GM19372 (cell line): Measurements from ENCODE around the gene RPS6KA2.
"Not testable (repeated sequence)": the region's sequence is repeated elsewhere in the genome, so short reads cannot be mapped to it uniquely, and the experiment has no call there.

Source experiments
- ATAC-seq: cut with Tn5 transposase; IDR thresholded peaks from one replicate; pipeline ENCODE4 v1.9.1; 2021; ENCODE audit warnings: mild to moderate bottlenecking, low read depth, moderate library complexity; ENCODE audit not compliant: unreplicated experiment

Gene RPS6KA2

DNA sequence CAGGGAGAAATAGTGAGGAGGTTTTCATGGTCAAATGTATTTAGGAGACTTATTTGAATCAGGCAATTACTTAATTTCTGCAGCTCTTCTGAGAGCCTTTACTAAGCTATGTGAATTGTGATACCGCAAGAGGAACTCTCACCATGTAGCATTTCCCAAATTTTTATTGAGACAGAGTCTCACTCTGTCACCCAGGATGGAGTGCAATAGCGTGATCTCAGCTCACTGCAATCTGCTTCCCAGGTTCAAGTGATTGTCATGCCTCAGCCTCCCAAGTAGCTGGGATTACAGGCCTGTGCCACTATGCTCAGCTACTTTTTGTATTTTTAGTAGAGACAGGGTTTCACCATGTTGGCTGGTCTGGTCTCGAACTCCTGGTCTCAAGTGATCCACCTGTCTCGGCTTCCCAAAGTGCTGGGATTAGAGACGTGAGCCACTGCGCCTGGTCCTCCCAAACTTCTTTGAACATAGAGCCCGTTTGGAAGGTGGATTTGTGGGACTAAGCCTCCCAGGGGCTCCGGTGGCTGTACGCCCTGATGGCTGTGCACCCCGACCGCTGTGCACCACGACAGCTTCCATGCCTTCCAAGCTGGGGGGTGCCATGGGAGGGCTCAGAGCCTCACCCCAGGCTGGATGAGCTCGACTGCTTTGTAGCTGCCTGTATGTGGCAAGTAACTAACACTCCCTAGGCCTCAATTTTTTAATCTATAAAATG, 238.6 kb downstream of the RPS6KA2 start:
- ATAC-seq = no peak

DNA sequence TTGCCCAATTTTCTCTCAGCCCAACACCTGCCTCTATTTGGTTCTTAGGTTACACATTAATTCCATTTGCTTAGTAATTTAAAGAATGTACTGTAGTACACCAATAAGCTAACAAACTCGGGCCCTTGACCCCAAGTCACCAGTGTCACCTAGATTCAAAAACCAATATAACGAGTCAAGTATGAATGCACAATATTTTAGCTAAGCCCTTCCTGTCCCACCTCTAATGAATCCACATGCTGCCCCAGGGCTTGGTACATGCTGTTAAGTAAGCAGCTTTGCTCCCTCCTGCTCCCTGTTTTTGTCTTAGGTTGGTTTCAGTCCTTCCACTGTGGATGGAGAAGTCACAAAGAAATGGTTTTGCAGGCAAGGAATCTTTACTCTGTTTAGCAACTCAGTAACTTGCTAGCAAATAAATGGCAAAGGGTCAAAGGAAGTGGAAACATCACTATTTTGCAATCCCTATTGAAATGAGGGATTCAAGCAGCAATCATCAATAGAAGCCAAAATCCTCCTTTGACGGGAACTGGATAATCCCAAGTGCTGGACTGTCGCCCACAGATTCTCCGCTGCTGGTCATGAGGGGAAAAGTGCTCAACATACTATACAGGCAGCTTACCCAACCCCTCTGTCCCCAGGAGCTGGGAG, 239.3 kb downstream of the RPS6KA2 start:
- ATAC-seq = no peak

DNA sequence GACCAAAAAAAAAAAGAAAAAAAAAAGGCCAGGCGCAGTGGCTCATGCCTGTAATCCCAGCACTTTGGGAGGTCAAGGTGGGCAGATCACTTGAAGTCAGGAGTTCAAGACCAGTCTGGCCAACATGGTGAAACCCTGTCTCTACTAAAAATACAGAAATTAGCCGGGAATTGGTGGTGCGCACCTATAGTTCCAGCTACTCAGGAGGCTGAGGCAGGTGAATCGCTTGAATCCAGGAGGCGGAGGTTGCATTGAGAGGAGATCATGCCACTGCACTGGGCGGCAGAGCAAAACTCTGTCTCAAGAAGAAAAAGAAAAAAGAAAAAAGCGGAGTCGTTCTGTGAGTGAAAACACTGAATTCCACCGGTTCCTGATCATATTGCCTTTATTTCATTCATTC, 240.0 kb downstream of the RPS6KA2 start:
- not testable (repeated sequence) for ATAC-seq

DNA sequence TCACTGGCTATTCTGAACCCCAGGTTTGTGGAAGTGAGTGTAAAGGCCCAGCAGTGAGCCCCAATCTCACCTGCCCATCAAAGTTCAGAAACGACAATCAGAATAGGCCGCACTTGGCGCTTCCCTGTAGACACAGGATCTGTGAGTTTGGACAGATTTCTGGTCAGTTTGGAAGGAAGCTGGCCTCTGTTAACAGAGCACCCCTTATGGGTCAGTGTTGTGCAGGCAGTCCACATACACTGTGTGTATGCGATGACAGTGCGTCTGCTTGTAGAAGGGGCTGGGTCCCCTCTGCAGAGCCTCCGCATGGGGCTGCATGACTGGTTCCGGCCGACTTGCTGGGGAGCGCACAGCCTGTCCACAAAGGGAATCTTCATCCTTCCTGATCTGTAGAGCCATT, 240.9 kb downstream of the RPS6KA2 start:
- ATAC-seq = no peak

DNA sequence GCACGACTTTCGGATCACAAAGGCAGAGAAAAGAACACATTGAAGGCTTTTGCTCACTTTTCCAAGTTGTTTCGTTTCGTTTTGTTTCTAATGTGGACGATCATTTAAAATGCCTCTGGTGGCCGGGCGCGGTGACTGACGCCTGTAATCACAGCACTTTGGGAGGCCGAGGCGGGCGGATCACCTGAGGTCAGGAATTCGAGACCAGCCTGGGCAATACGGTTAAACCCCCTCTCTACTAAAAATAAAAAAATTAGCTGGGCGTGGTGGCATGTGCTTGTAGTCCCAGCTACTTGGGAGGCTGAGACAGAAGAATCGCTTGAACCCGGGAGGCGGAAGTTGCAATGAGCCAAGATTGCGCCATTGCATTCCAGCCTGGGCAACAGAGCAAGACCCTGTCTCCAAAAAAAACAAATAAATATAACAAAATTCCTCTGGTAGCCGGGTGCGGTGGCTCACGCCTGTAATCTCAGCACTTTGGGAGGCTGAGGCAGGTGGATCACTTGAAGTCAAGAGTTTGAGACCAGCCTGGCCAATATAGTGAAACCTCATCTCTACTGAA, 243.2 kb downstream of the RPS6KA2 start:
- ATAC-seq = peak; percentile 0

DNA sequence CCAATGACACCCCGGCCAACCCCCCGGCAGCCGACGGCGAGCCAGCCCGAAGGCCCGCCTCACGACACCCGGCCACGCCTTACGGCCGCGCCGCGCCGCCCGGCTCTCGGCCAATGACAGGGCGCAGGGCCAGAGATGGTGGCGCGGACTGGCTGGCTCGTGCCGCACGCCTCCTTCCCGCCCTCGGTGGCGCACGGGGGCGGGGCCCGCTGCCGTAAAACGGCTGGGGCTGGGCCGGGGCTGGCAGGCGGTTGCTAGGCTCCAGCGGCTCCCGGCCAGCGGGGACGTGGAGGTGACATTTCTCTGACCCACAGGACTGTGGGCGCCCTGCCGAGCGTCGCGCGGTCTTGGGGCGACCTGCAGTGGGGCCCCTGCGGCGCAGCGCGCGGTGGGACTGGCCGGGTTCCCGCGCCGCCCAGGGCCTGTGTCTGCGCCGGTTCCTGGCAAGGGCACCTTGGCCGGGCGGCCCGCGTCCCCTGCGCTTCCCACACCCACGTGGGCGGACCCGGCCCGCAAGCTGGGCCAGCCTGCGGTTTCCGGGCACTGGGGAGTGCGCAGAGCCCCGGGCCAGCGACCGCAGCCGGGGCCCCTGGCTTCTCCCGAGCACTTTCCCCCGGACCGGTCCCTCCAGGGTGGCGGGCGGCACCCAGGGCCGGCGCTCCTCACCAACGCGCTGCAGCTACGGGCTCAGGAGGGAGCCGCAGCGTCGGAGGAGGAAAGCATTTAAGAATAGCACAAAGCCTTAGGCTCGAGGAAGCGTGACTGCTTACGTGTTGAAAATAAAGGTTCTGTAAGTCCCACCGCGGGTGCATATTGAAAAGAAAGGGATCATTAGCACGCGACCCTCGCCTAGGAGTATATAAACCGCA, 243.9 kb downstream of the RPS6KA2 start, which contains the start of gene MPC1:
Gene MPC1, minus strand, starts transcription at position 8 of the 869 bp plus-strand sequence. CDS start 64 bp downstream, outside the sequence.
- ATAC-seq = peak; percentile 83

DNA sequence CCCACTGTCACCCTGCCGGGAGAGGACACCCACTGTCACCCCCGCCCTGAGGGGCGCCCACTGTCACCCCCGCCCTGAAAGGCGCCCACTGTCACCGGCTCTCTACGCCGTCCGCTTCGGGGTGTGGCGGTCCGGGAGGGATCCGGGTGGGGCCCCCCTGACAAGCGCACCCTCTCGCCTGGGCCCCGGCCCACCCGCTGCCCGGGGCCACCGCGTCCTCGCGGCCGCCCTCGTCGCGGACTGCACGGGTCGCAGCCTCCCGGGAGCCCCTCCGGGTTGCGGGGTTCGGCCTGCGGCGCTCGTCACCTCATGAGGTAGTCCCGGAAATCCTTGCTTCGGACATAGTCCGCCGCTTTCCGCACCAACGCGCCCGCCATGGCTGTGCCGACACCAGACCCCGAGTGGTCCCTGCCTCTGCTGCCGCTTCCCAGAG, 244.5 kb downstream of the RPS6KA2 start:
- ATAC-seq = peak; percentile 1

DNA sequence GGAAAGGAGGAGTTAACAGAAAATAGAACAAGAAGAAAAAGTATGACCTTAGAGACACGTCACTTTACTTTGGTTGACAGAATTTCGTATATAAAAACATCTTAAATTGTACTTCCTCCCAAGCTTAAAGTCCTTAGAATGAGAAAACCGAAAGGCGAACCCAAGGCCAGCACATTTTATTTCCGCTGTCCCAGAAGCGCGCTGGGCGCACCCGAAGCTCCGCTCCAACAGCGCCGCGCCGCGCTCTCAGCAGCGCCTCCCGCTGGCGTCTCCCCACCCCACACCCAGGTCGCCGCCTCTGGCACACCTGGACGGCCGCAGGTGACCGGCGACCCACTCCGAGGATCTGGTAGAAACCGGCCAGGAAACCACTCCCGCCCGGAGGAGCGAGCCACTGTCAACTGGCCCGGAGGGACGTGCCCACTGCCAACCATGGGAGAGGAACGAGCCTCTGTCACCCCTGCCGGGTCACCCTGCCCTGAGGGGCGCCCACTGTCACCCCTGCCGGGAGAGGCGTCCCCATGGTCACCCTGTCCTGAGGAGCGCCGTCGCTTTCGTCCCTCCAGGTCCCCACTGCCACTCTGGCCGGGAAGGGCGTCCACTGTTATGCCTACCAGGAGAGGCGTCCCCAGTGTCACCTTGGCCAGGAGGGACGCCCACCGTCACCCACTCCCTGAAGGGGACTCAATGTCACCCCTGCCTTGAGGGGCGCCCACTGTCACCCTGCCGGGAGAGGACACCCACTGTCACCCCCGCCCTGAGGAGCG, 245.1 kb downstream of the RPS6KA2 start:
- ATAC-seq = peak; percentile 45

DNA sequence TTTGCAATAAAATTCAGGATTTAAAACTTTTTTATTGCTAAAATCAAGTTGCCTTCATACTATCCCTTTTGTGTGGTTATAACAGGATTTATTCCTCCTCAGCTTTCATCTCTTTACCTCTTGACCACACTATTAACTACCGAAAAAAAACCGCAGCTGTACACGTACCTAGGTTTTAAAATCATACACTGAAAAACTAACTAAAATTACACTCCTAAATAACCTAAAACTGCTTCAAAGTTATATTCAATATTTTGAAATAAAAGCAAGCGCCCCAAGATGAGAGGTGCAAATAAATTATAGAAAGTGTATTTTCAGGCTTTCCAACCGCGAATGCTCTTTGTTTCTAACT, 245.7 kb downstream of the RPS6KA2 start:
- no peak for ATAC-seq

DNA sequence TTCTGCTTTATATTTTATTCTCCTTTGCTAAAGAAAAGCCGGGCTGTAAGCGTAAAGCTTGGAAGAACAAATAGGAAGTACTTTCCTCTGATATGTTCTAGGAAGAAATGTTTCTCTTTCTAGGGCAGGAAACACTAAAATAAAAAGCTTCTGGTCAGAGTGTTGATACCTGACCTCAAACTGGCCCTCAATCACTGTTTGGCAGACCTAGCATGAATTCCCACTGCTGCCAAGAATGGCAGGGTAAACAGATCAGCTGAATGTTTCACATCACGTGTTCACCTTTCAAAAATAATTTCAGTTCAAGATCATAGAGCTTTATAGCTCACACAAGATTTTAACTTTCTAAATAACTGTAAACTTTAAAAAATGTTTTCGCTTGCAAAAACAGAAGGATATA, 247.3 kb downstream of the RPS6KA2 start:
- ATAC-seq = no peak

DNA sequence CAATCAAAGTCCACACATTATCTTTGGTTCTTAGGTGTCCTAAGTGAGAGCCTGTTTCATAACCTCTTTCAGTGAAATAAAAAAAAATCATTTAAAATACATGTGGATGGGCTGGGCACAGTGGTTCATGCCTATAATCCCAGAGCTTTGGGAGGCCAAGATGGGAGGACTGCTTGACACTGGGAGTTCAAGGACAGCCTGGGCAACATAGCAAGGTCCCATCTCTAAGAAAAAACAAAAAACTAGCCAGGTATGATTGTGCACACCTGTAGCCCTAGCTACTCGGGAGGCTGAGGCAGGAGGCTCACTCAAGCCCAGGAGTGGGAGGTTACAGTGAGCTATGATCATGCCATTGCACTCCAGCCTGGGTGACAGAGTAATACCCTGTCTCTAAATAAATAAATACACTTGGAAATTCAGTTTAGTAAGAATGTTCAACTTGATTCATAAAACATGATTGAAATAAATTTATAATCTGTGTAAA, 247.9 kb downstream of the RPS6KA2 start:
- ATAC-seq = no peak

DNA sequence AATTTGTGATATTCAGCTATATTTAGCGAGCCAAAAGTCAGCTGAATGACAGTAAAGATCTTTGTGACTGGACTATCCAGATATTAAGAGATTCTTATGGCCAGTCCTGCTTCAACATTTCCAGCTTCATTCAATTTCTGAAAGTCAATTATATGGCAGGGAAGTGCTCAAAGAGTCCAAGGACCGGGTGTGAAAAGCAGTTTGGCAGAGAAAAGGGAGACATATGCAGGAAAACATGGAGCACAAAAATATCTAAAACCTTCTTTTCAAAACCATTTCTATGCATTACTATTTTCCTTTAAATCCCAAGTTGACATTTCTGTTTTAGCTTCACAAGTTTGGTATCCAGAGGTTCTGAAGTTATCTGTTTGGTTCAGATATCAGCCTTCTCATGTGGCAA, 249.3 kb downstream of the RPS6KA2 start:
- no peak for ATAC-seq

DNA sequence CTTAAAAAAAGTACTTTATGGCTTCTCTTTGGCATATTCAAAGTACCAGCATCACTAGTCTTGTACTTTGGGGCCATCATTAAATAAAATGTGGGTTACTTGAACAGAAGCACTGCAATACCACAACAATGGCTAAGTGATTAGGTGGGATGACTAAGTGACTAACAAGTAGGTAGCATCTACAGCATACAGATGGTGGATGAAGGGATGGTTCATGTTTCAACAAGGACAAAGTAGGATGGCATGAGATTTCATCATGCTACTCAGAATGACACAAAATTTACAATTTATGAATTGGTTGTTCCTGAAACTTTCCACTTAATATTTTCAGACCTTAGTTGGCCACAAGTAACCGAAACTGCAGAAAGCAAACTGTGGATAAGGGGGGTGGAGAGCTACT, 252.0 kb downstream of the RPS6KA2 start:
- no peak for ATAC-seq

DNA sequence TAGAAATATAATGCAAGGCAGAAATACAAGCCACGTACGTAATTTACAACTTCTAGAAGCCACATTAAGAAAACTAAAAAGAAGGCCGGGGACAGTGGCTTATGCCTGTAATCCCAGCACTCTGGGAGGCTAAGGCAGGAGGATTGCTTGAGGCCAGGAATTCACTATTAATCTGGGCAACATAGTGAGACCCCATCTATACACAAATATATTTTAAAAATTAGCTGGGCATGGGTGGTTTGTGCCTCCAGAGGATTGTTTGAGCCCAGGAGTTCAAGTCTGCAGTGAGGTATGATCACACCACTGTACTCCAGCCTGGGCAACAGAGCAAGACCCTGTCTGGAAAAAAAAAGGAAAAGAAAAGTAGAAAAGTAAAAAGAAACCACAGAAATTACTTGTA, 256.6 kb downstream of the RPS6KA2 start:
- ATAC-seq = no peak

DNA sequence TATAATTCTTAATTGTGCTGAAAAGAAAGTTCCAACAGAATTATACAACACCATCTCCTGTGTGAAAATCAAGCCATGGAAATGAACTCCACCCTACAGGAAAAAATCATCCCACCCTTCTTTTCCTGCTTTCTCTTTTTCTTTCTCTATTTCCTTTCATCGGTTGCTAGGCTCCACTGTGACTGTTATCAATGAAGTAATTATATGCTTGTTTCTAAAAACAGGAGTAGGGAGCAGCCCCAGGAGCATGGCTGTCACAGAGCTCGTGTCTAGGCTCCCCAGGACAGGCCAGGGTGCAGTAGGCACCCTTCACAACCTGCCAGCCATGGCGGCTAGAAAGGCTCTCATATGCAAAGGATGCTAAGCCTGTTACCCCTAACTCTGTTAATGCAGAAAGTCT, 257.3 kb downstream of the RPS6KA2 start:
- no peak for ATAC-seq

DNA sequence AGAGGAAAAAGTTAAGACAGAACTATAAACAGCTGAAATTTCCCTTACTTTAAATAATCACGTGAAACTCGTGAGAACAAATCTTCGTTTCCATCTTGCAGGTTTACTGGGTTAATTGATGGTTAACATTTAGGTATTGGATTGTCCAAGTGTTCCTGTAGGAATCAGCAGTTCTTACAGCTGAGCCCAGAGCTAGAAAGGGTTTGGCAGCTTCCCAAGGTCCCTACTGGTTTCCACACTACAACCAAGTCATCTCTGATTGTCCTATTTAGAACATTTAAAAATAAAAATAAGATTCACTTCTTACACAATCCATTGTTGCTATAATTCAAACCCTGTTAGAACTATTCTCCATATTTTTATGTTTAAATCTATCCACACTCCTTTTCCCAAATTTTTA, 260.1 kb downstream of the RPS6KA2 start:
- ATAC-seq = no peak

DNA sequence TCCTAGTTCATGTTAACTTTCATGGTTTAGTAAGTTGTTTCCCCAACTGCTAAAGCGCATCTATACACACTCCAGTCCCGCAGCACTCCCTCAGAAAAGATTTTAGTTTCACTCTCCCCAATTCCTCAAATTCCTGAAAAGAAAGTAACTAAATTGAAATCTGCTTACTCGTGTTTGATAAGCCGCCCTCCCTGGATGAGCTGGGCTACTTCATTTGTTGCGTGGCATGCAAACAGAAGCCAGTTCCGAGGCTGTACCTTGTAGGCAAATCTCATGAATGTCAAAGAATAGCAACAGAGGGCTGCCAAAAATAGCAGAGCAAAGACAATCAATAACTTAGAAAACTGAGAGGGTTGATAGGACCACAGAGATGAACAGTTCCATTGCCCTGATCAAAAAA, 261.2 kb downstream of the RPS6KA2 start:
- ATAC-seq = no peak

DNA sequence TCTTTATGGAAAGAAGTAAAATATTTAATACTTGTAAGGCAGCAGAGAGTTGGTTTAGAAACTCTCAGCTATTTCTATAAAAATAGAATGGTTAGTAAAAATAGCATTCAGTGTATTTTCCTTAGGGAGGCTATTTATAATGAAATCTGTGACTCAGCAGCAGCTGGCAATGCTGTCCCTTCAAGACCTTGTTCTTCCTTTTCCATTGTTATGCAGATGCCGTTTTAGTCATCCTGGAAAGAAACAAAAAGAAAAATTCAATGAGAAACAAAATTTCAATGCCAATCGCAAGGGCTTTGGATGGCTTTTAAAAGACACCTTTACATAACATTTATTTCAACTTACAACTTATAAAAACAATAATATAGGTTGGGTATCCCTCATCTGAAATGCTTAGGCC, 261.8 kb downstream of the RPS6KA2 start:
- no peak for ATAC-seq

DNA sequence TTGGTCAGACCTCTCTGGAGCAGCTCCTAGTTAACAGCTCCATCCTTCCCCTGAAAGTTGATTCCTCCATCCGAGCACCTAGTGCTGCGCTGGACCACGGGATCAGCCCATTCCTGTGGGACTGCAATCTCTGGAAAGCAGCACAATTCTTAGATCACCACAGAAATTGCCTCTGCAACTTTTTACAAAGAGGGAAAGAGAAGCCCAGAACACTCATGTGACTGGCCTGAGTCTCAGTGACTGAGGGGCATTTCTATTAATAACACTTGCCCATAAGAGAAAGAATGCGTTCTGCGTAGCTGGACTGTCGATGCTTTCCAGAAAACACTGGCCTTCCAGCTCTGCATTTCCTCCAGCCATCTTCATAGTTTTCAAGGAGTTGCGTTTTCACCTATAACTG, 262.6 kb downstream of the RPS6KA2 start:
- ATAC-seq = no peak

DNA sequence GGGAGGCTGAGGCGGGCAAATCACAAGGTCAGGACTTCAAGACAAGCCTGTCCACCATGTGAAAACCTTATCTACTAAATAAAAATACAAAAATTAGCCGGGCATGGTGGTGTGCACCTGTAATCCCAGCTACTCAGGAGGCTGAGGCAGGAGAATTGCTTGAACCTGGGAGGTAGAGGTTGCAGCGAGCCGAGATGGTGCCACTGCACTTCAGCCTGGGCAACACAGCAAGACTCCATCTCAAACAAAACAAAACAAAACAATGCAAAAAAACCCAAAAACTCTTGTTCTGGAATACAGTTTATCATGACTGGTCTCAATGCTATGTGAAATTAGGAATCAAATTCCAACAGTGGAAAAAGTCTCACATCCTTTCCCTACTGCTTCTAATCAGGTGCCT, 264.6 kb downstream of the RPS6KA2 start:
- not testable (repeated sequence) for ATAC-seq
